Suppressor macrophage treated with lipopolysaccharide for 1 hour (primary cell): Measurements from ENCODE around the gene SLC25A25.

ENCODE experiments used
- DNase-seq, 3 donors: peaks; one replicate each; pipeline ENCODE4 v3.0.0-alpha.2; 2020 to 2022

SLC25A25 gene

GRCh38 chr9:128114326-128115186 is 46.5 kb downstream of the SLC25A25 start:
- DNase-seq = no peak

GRCh38 chr9:128115187-128116103 is 47.4 kb downstream of the SLC25A25 start:
- DNase-seq = peak; percentile 94 to 95 (median 95)

GRCh38 chr9:128116104-128117083 is 48.4 kb downstream of the SLC25A25 start:
- DNase-seq = peak in 1 of 3 donors; percentile 23

- peak; percentile 96 to 97 (median 97) for DNase-seq
Measured at GRCh38 chr9:128117613-128118471, 49.8 kb downstream of the SLC25A25 start.

- no peak for DNase-seq
Measured at GRCh38 chr9:128118472-128118857, 50.4 kb downstream of the SLC25A25 start.

GRCh38 chr9:128118971-128119665 is 51.1 kb downstream of the SLC25A25 start:
- no peak for DNase-seq

GRCh38 chr9:128120061-128120740 is 52.2 kb downstream of the SLC25A25 start:
- DNase-seq = no peak

- DNase-seq = no peak
Measured at GRCh38 chr9:128120741-128121465, 52.9 kb downstream of the SLC25A25 start.

- no peak for DNase-seq
Measured at GRCh38 chr9:128121466-128121810, 53.4 kb downstream of the SLC25A25 start.

- DNase-seq = peak in 1 of 3 donors; percentile 17
Measured at GRCh38 chr9:128121924-128122808, 54.1 kb downstream of the SLC25A25 start.

GRCh38 chr9:128122809-128123175 is 54.8 kb downstream of the SLC25A25 start:
- no peak for DNase-seq

GRCh38 chr9:128123451-128124080 is 55.5 kb downstream of the SLC25A25 start:
- DNase-seq = no peak

- DNase-seq = no peak
Measured at GRCh38 chr9:128124451-128124850, 56.4 kb downstream of the SLC25A25 start.

GRCh38 chr9:128124873-128125579 is 57.0 kb downstream of the SLC25A25 start:
- DNase-seq = peak; percentile 78 to 91 (median 78)

GRCh38 chr9:128125580-128126354 is 57.7 kb downstream of the SLC25A25 start:
- peak in 1 of 3 donors; percentile 15 for DNase-seq

GRCh38 chr9:128127568-128127989 is 59.5 kb downstream of the SLC25A25 start, which contains the start of gene PTGES2:
Gene PTGES2, minus strand, starts transcription at chr9:128127729. Its CDS starts 12 bp downstream, at chr9:128127717.
- peak; percentile 91 to 97 (median 96) for DNase-seq
